Testis (tissue), 3 donors: ENCODE results near the gene TFF1. TPM values are rescaled to one million over a fixed set of nuclear protein-coding genes. Genes with fewer than 3 reads are reported as not detected.

ENCODE experiments used
- DNase-seq: peaks from one replicate; pipeline ENCODE4 v3.0.0-alpha.2; 2019
- H3K27ac ChIP-seq, 2 donors: fragments of 200-600 bp; sonication (generic); one replicate each; pipeline ENCODE4 v1.5.1; 2019
- H3K27me3 ChIP-seq: fragments of 200-600 bp; sonication (generic); one replicate; pipeline ENCODE4 v1.5.1; 2019
- H3K36me3 ChIP-seq: fragments of 200-600 bp; sonication (generic); one replicate; pipeline ENCODE4 v1.5.1; 2017; ENCODE audit warnings: low read depth; ENCODE audit errors: missing control alignments
- H3K4me1 ChIP-seq: fragments of 200-600 bp; sonication (generic); one replicate; pipeline ENCODE4 v1.5.1; 2019
- H3K4me3 ChIP-seq, 2 donors: fragments of 200-600 bp; sonication (generic); one replicate each; pipeline ENCODE4 v1.5.1; 2017 to 2019
- H3K9me3 ChIP-seq: fragments of 200-600 bp; sonication (generic); one replicate; pipeline ENCODE4 v1.5.1; 2017
- CTCF ChIP-seq, 3 experiments: fragments of 450-650 bp in 2 of 3; fragments of 200-600 bp in 1 of 3; sonication (generic) in 1 of 3; IDR thresholded peaks; one replicate each; pipeline ENCODE4 v1.5.1; 2016 to 2019; ENCODE audit warnings: antibody characterized with exemption in 3 of 3, mild to moderate bottlenecking in 2 of 3, moderate library complexity in 1 of 3
- POLR2A ChIP-seq: fragments of 450-650 bp; IDR thresholded peaks from one replicate; pipeline ENCODE4 v1.6.1; 2017; ENCODE audit warnings: antibody characterized with exemption, mild to moderate bottlenecking, moderate library complexity
- WGBS, 2 donors: methylation state at CpG; one replicate each; pipeline ENCODE4 v1.1.5; 2018; 5-methylcytosine and 5-hydroxymethylcytosine counted together
- intact Hi-C: fragments of 100-400 bp; cut with DNase I; formaldehyde crosslinking; loops from one replicate; pipeline ENCODE4 v1.15.1; 2023; ENCODE audit warnings: low total_unique reads
- polyA plus RNA-seq: library from polyadenylated mRNA; stranded (reverse); fragments of 350-450 nt; fragmentation: Illumina TruSeq; extraction: RNeasy Lipid Tissue Mini Kit (QIAGEN cat#74804); gene quantifications from one replicate; pipeline ENCODE4 v1.2.3, GENCODE V29; 2014; ENCODE audit warnings: low read depth, low replicate concordance; ENCODE audit not compliant: insufficient read depth
- total RNA-seq, 2 donors: library from RNA; depleted of rRNA; stranded (reverse); fragments of >200 nt; gene quantifications; one replicate each; pipeline ENCODE4 v1.2.3, GENCODE V29; 2016

The TFF1 gene
- total and polyA plus RNA-seq, 3 donors from 2014 or later, result not detected

- no peaks in the 10 kb centered on the region for H3K36me3 ChIP-seq
- no peak overlapping the region for H3K27ac ChIP-seq
- intact Hi-C loops, result no loop called here
- no peaks in the 10 kb centered on the region for H3K27me3 ChIP-seq
- TF ChIP-seq POLR2A (no peak), CTCF (IDR thresholded peaks at IDR 0.05) (no peak)
- no peak for DNase-seq
- no peaks in the 10 kb centered on the region for H3K9me3 ChIP-seq
- H3K4me1 ChIP-seq, result no peaks in the 10 kb centered on the region
- H3K4me3 ChIP-seq, result no peak overlapping the region
- 88 to 98% methylated on average over 5 of the region's 5 CpGs for WGBS, 2 donors
Measured at GRCh38 chr21:42385619-42386018, 19.3 kb upstream of the TFF1 start.

- H3K27ac ChIP-seq, result no peak overlapping the region
- no peak for DNase-seq
- 83 to 100% methylated on average over 2 of the region's 2 CpGs for WGBS, 2 donors
Measured at GRCh38 chr21:42384989-42385388, 18.7 kb upstream of the TFF1 start.

GRCh38 chr21:42384156-42384945, 18.0 kb upstream of the TFF1 start:
- no peak for DNase-seq
- Histone ChIP-seq H3K9me3 (no peaks in the 10 kb centered on the region), H3K36me3 (no peaks in the 10 kb centered on the region), H3K4me1 (no peaks in the 10 kb centered on the region), H3K4me3 (no peak overlapping the region), H3K27me3 (no peaks in the 10 kb centered on the region), H3K27ac (no peak overlapping the region)
- 82 to 87% methylated on average over 8 of the region's 8 CpGs for WGBS, 2 donors
- intact Hi-C loops, result no loop called here
- TF ChIP-seq POLR2A (no peak), CTCF (IDR thresholded peaks at IDR 0.05) (no peak)

More at GRCh38 chr21:42384989-42385388, 18.7 kb upstream of the TFF1 start:
- no peak for TF ChIP-seq POLR2A
- TF ChIP-seq CTCF (IDR thresholded peaks at IDR 0.05), result no peak
- Histone ChIP-seq H3K4me1 (no peaks in the 10 kb centered on the region), H3K27me3 (no peaks in the 10 kb centered on the region), H3K36me3 (no peaks in the 10 kb centered on the region), H3K4me3 (no peak overlapping the region), H3K9me3 (no peaks in the 10 kb centered on the region)
- intact Hi-C loops, result no loop called here

GRCh38 chr21:42383331-42383730, 17.0 kb upstream of the TFF1 start:
- H3K27ac ChIP-seq, result no peak overlapping the region
- 94 to 100% methylated on average over 5 of the region's 6 CpGs for WGBS, 2 donors
- H3K9me3 ChIP-seq, result no peaks in the 10 kb centered on the region
- H3K27me3 ChIP-seq, result no peaks in the 10 kb centered on the region
- H3K4me3 ChIP-seq, result no peak overlapping the region
- H3K4me1 ChIP-seq, result no peaks in the 10 kb centered on the region
- H3K36me3 ChIP-seq, result no peaks in the 10 kb centered on the region
- intact Hi-C loops, result no loop called here
- DNase-seq, result no peak
- no peak for TF ChIP-seq CTCF (IDR thresholded peaks at IDR 0.05)
- TF ChIP-seq POLR2A, result no peak

DNA sequence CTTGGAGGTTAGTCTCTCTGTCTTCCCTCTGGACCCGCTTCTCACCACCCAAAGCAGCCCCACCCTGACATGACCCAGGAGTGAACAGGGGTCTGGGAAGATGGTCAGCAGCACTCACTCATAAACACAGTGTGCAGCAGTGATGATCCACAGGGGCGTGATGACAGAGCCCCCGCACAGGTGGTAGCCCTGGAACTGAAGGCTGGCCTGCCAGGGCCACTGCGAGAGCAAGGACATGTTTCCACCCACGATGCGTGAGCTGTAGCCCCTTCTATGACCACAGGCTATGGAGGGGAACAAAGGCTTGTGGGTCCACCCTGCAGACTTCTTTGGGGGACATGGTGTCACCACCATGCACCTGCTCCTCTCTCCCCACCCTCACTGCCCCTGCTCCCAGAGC, 16.6 kb upstream of the TFF1 start:
- Histone ChIP-seq H3K27ac (no peak overlapping the region), H3K4me3 (no peak overlapping the region), H3K4me1 (no peaks in the 10 kb centered on the region), H3K27me3 (no peaks in the 10 kb centered on the region), H3K9me3 (no peaks in the 10 kb centered on the region), H3K36me3 (no peaks in the 10 kb centered on the region)
- intact Hi-C loops, result no loop called here
- TF ChIP-seq POLR2A (no peak), CTCF (IDR thresholded peaks at IDR 0.05) (no peak)
- no peak for DNase-seq
- 90 to 94% methylated on average over 6 of the region's 6 CpGs for WGBS, 2 donors
